WERI-Rb-1 (cell line): ENCODE data around the gene HES4.
A peak's percentile ranks its signal among the peaks of the same experiment; 100 is the strongest.
"Not testable (repeated sequence)": the region's sequence is repeated elsewhere in the genome, so short reads cannot be mapped to it uniquely, and the experiment has no call there.

Source experiments
- DNase-seq: peaks from one replicate; pipeline ENCODE4 v3.0.0-alpha.2; 2020
- H3K27ac ChIP-seq: fragments of 250-450 bp; sonication (Bioruptor Pico); 2 replicates; pipeline ENCODE4 v1.5.1; 2020; ENCODE audit warnings: mild to moderate bottlenecking, moderate library complexity
- H3K27me3 ChIP-seq: fragments of 250-450 bp; sonication (Bioruptor Pico); 2 replicates; pipeline ENCODE4 v1.5.1; 2021; ENCODE audit warnings: mild to moderate bottlenecking, low read depth, moderate library complexity; ENCODE audit not compliant: insufficient read depth, severe bottlenecking
- H3K36me3 ChIP-seq: fragments of 250-450 bp; sonication (Bioruptor Pico); 2 replicates; pipeline ENCODE4 v1.5.1; 2020; ENCODE audit warnings: mild to moderate bottlenecking, moderate library complexity
- H3K4me3 ChIP-seq: 2 replicates; pipeline ENCODE4 v1.5.1; 2011; ENCODE audit warnings: low read depth, mild to moderate bottlenecking, control low read depth, low read length
- H3K9me3 ChIP-seq: fragments of 250-450 bp; sonication (Bioruptor Pico); 2 replicates; pipeline ENCODE4 v1.5.1; 2021; ENCODE audit warnings: mild to moderate bottlenecking, moderate library complexity; ENCODE audit not compliant: severe bottlenecking
- CTCF ChIP-seq: IDR thresholded peaks from 2 replicates; pipeline ENCODE4 v1.5.1; 2011; ENCODE audit warnings: low read depth, mild to moderate bottlenecking, control low read depth, inconsistent platforms, low read length

The HES4 gene

GRCh38 chr1:1021010-1021919, 21.4 kb upstream of the HES4 start:
- Histone ChIP-seq H3K36me3 (peaks cover 26% of the 10 kb centered on the region), H3K27ac (peak overlapping the region; percentile 65), H3K27me3 (no peaks in the 10 kb centered on the region), H3K9me3 (no peaks in the 10 kb centered on the region), H3K4me3 (peak overlapping the region; percentile 48)
- DNase-seq: peak; percentile 53
- no peak for TF ChIP-seq CTCF

GRCh38 chr1:1020415-1021009, 20.6 kb upstream of the HES4 start:
- Histone ChIP-seq H3K36me3 (peaks cover 24% of the 10 kb centered on the region), H3K27me3 (no peaks in the 10 kb centered on the region), H3K4me3 (peak overlapping the region; percentile 48), H3K9me3 (no peaks in the 10 kb centered on the region), H3K27ac (peak overlapping the region; percentile 88)
- DNase-seq: no peak
- no peak for TF ChIP-seq CTCF

- Histone ChIP-seq H3K9me3 (no peaks in the 10 kb centered on the region), H3K36me3 (peaks cover 24% of the 10 kb centered on the region), H3K27me3 (no peaks in the 10 kb centered on the region), H3K27ac (peak within 1 kb of the TSS; percentile 88), H3K4me3 (peak within 1 kb of the TSS; percentile 48)
- DNase-seq: no peak
- no peak for TF ChIP-seq CTCF
These were observed 20.1 kb upstream of the HES4 start, which contains the start of gene AGRN for GRCh38 chr1:1020000-1020404. Gene AGRN (plus strand): TSS chr1:1020120. CDS start chr1:1020173, 53 bp downstream.

GRCh38 chr1:1019122-1019999, 19.5 kb upstream of the HES4 start:
- Histone ChIP-seq H3K27ac (peak overlapping the region; percentile 69), H3K9me3 (no peaks in the 10 kb centered on the region), H3K27me3 (no peaks in the 10 kb centered on the region), H3K36me3 (peaks cover 18% of the 10 kb centered on the region), H3K4me3 (peak overlapping the region; percentile 26; the same call in 1 of the 2 replicates)
- TF ChIP-seq CTCF: peak; percentile 51
- DNase-seq: peak; percentile 75

GRCh38 chr1:1018321-1018685, 18.4 kb upstream of the HES4 start:
- not testable (repeated sequence) for H3K36me3 ChIP-seq, DNase-seq, H3K9me3 ChIP-seq, H3K4me3 ChIP-seq, H3K27me3 ChIP-seq, H3K27ac ChIP-seq

- not testable (repeated sequence) for H3K27me3 ChIP-seq, DNase-seq, H3K36me3 ChIP-seq, H3K27ac ChIP-seq, H3K4me3 ChIP-seq, H3K9me3 ChIP-seq
These were observed 17.8 kb upstream of the HES4 start for GRCh38 chr1:1017397-1018320.
